DMS153 treated with DMSO at 0.1 percent for 48 hours (cell line): Measurements from ENCODE around the gene TANGO6.
"Not testable (repeated sequence)": the region's sequence is repeated elsewhere in the genome, so short reads cannot be mapped to it uniquely, and the experiment has no call there.

Source experiments
- DNase-seq: peaks from one replicate; lab custom pipeline; 2025; ENCODE audit not compliant: unreplicated experiment; lab: John Stamatoyannopoulos, UW

The TANGO6 gene

GRCh38 chr16:69049603-69050375 is 206.5 kb downstream of the TANGO6 start:
- no peak for DNase-seq

GRCh38 chr16:69051517-69051830 is 208.1 kb downstream of the TANGO6 start:
- not testable (repeated sequence) for DNase-seq

- DNase-seq, result no peak
Observed at GRCh38 chr16:69055008-69055407, 211.7 kb downstream of the TANGO6 start.

- no peak for DNase-seq
Observed at GRCh38 chr16:69055980-69056379, 212.6 kb downstream of the TANGO6 start.

- DNase-seq, result no peak
Observed at GRCh38 chr16:69056421-69056820, 213.1 kb downstream of the TANGO6 start.

GRCh38 chr16:69057400-69058378 is 214.4 kb downstream of the TANGO6 start:
- DNase-seq, result peak; percentile 3

- not testable (repeated sequence) for DNase-seq
Observed at GRCh38 chr16:69063491-69063890, 220.2 kb downstream of the TANGO6 start.

- no peak for DNase-seq
Observed at GRCh38 chr16:69064124-69064763, 220.9 kb downstream of the TANGO6 start.

GRCh38 chr16:69064764-69065313 is 221.5 kb downstream of the TANGO6 start:
- DNase-seq, result no peak

GRCh38 chr16:69069504-69069903 is 226.2 kb downstream of the TANGO6 start:
- DNase-seq, result no peak

GRCh38 chr16:69071036-69071435 is 227.7 kb downstream of the TANGO6 start:
- DNase-seq, result no peak

- DNase-seq, result no peak
Observed at GRCh38 chr16:69072640-69072974, 229.3 kb downstream of the TANGO6 start.

GRCh38 chr16:69073181-69073702 is 229.9 kb downstream of the TANGO6 start:
- peak; percentile 30 for DNase-seq

- DNase-seq, result no peak
Observed at GRCh38 chr16:69077251-69077650, 233.9 kb downstream of the TANGO6 start.

GRCh38 chr16:69078073-69078472 is 234.7 kb downstream of the TANGO6 start:
- DNase-seq, result no peak

- no peak for DNase-seq
Observed at GRCh38 chr16:69079697-69080096, 236.4 kb downstream of the TANGO6 start.

- no peak for DNase-seq
Observed at GRCh38 chr16:69083306-69083941, 240.1 kb downstream of the TANGO6 start.

GRCh38 chr16:69084289-69084688 is 241.0 kb downstream of the TANGO6 start:
- no peak for DNase-seq

- DNase-seq, result no peak
Observed at GRCh38 chr16:69085032-69085695, 241.8 kb downstream of the TANGO6 start.

GRCh38 chr16:69087161-69087581 is 243.8 kb downstream of the TANGO6 start:
- DNase-seq, result no peak
